Daoy (cell line): Measurements from ENCODE around the gene PGP. TPM values are rescaled to one million over a fixed set of nuclear protein-coding genes. Genes with fewer than 3 reads are reported as not detected.
"Not testable (repeated sequence)": the region's sequence is repeated elsewhere in the genome, so short reads cannot be mapped to it uniquely, and the experiment has no call there.

Source experiments
- DNase-seq: peaks from one replicate; pipeline ENCODE4 v3.0.0-alpha.2; 2015; ENCODE audit warnings: low read depth
- total RNA-seq: library from RNA; depleted of rRNA; stranded (reverse); fragments of >200 nt; shearing (Covaris generic); gene quantifications from 2 replicates; pipeline ENCODE4 v1.2.3, GENCODE V29; 2014; rRNA removed

PGP gene, protein sequence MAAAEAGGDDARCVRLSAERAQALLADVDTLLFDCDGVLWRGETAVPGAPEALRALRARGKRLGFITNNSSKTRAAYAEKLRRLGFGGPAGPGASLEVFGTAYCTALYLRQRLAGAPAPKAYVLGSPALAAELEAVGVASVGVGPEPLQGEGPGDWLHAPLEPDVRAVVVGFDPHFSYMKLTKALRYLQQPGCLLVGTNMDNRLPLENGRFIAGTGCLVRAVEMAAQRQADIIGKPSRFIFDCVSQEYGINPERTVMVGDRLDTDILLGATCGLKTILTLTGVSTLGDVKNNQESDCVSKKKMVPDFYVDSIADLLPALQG
- 16.9 and 21.8 TPM in 2 replicates for total RNA-seq

DNA sequence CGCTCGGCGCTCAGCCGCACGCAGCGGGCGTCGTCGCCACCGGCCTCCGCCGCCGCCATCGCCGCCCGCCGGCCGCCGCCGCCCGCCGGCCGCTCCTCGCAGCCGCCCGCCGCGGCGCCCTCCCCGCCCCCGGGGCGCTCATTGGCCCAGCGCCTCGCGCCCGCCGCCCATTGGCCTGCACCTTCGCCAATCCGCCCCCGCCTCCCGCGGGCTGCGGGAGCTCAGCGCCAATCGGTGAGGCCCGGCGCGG lies at the start of gene PGP:
Gene PGP, minus strand, starts transcription at position 122 of the 250 bp plus-strand sequence. Its CDS starts 63 bp downstream, at position 59.
- no peak for DNase-seq

DNA sequence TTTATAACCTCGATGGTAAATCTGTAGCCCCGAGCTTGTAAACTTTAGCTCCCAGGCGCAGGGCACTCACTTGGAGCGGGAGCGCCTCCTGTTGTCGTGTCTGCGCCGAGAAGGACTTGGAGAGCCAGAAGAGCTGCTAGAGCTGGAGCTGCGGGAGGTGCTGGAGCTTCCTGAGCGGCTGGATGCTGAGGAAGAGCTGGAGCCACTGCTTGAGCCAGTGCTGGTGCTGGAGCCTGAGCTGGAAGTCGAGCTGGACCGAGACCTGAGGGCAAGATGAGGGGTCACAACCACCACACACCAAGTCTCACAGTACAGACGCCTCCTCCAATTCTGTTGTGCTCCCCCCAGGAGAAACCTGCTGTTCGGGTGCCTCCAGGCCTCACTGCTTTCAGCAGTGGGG lies 48.4 kb upstream of the PGP start:
- not testable (repeated sequence) for DNase-seq

DNA sequence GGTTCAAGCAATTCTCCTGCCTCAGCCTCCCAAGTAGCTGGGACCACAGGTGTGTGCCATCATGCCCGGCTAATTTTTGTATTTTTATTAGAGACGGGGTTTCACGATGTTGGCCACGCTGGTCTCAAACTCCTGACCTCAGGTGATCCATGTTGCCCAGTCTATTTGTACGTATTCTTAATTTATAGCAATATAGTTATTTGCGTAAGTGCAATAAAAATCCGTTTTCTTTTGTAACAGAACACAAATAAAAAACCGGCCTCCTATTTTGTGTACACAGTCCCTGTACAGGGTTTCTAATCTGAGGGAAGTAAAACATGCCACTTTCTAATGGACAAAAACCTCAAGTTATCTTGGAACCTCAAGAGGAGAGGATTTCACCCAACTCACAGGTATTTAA lies 45.6 kb upstream of the PGP start:
- no peak for DNase-seq

DNA sequence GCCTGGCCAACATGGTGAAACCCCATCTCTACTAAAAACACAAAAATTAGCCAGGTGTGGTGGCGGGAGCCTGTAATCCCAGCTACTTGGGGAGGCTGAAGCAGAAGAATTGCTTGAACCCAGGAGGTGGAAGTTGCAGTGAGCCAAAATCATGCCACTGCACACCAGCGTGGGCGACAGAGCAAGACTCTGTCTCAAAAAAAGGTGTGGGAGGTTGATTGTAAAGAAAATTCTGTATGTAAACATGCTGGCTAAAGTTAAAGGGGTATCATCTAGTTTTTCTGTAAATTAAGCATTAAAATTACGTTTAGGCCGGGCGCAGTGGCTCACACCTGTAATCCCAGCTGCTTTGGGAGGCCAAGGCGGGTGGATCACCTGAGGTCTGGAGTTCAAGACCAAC lies 43.9 kb upstream of the PGP start:
- DNase-seq: not testable (repeated sequence)

DNA sequence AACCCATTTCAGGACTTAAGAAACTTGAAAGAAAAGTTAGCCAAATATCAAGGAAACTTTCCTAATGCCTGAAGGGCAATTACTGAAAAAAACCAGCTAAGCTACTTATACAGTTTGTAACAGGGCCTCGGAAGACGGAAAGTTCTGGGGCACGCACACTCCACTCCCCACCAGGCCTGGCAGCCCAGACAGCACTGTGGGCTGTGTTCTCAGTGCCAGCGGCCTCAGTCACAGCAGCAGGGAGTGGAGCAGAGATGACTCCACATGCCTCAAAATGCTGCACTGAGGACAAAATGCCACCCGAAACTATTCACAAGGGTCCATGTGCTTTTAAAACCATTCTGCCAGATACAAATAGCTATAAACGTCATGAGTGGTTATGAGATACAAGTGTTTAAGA lies 43.1 kb upstream of the PGP start:
- no peak for DNase-seq

DNA sequence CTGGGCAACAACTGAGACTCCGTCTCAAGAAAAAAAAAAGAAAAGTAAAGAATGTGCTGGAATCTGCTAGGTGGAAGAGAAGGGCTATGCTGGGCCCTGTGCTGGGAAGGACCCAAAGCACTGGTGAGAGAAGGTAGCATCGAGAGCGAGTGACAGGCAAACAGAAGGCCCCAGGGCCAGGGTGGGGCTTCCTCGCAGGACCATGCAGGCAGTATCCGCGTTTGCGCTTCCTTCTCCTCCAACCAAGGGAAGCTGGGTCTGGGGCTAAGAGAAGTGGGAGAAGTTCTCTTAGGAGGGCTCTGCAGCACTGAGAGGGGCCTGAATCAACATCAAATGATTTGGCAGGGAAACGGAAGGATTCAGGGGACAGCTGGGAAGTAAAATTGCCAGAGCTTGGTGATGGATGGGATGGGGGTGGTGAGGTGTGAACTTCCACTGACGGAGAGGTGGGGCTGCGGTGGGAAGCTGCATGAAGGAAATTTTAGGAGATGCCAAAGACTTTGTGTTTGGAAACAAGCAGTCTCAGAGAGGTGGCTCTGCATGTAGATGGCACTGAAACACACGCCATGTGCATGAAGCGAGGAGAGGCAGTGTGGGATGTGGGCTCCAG lies 42.0 kb upstream of the PGP start:
- DNase-seq: no peak

DNA sequence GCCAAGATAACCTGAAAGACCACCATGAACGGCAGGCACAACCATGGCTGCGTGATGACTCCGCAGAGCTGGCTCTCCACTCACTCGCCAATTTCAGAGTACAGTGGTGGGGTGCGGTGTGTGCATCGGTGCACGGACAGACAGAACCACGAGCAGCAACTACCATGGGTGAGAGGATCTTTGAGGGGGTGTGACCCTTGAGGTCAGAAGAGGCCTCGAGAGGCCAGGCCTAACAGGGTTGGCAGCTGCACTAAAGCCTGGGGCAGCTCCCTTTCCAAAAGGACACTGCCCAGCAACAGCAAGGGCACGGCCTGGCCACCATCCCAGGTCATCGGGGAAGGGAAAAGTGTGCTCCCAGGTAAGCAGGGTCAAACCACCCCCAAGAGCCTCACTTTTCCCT lies 38.7 kb upstream of the PGP start:
- no peak for DNase-seq

DNA sequence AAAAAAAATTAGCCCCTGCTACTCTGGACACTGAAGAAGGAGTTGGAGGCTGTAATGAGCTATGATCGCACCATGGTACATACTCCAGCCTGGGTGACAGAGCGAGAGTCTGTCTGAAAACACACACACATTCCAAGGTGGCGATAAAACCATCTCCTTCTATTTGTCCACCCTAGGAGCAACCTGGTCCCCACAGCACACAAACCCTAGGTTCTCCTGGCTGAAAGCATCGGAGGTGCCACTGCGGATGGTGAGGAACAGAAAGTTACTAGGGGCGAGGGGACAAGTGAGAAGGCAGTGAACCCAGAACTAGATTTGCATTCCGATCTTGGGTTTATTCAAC lies 38.1 kb upstream of the PGP start:
- DNase-seq: no peak

DNA sequence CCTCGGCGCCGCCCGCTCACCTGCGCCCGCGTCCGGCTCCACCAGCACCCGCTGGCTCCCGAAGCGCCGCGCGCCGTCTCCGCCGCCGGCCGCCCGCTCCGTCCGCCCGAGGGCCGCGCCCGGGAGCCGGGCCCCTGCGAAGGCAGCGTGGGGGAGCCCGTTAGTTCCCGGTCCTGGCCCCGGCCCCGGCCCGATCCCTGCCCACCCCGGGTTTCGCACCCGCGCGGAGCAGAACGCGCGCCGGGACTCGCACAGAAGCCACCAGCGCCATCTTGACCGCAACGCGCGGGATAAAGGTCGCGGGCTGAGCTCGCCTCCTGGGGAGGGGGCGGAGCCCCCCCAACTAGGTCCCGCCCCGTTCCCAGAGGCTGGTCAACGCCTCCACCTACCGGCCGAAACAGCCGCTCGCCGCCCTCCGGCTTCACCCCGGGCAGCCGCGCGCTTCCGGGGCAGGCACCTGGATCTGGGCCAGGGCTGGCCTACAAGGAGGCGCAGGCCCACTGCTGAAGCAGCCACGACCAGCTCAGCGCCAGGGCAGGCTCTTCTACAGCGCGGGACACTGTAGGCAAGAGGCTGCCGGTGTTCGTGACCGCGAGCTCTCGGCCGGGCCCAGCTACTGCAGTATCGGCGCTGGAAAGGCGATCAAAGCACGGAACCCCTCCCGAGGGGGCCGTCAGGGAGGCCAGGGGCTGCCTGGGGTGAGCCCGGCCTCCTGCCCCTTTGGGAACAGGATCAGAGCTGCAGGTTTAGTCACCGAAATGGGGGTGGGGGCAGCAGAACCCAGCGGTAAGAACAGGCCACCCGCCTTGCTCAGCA lies 36.9 kb upstream of the PGP start, which contains the start of gene ECI1:
Gene ECI1, minus strand, starts transcription at position 292 of the 816 bp plus-strand sequence. Its CDS starts 21 bp downstream, at position 271.
- peak; percentile 96 for DNase-seq

DNA sequence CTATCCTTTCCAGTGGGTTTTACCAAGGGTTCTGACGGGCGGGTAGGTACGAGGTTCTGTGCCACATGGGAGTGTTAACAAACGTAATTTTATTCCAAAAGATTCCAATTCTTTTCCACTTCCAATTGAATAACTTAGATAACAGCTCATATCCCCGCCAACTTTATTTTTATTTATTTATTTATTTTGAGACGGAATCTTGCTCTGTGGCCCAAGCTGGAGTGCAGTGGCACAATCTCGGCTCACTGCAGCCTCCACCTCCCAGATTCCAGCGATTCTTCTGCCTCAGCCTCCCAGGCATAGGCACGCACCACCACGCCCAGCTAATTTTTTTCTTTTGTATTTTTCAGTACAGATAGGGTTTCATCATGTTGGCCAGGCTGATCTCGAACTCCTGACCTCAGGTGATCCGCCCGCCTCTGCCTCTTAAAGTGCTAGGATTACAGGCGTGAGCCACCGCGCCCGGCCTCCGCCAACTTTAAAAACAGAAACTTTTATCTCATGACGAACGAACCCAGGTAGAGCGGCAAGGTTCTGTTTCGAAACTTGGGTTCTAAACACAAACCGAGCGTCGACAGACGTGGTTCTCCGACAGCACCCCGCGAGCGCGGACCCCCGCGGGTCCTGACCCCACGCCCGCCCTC lies 36.1 kb upstream of the PGP start:
- no peak for DNase-seq

DNA sequence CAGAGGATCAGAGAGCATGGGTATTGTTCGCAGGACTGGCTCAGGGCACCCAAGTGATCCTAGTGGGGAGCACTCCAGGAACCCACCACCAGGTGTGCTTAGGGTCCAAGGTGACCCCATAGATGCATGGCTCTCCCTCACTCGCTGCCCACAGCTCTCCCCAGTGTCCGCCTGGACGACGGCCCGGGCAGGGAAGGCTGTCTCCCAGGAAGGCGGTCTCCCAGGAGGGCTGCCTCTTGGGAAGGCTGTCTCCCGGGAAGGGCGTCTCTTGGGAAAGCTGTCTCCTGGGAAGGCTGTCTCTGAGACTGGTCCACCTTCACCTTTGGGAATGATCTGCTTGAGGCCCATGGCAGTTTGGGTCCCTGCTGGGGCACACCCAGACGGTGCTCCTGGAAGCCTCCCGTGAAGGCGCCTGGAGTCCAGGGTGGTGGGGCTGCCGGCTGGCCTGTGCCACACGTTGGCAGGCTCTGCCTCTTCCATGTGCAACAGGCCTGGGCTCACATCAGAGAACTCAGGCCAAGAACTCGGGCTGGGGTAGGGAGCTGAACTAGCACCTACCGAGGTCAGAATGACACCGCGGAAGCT lies 31.8 kb upstream of the PGP start:
- DNase-seq: no peak

DNA sequence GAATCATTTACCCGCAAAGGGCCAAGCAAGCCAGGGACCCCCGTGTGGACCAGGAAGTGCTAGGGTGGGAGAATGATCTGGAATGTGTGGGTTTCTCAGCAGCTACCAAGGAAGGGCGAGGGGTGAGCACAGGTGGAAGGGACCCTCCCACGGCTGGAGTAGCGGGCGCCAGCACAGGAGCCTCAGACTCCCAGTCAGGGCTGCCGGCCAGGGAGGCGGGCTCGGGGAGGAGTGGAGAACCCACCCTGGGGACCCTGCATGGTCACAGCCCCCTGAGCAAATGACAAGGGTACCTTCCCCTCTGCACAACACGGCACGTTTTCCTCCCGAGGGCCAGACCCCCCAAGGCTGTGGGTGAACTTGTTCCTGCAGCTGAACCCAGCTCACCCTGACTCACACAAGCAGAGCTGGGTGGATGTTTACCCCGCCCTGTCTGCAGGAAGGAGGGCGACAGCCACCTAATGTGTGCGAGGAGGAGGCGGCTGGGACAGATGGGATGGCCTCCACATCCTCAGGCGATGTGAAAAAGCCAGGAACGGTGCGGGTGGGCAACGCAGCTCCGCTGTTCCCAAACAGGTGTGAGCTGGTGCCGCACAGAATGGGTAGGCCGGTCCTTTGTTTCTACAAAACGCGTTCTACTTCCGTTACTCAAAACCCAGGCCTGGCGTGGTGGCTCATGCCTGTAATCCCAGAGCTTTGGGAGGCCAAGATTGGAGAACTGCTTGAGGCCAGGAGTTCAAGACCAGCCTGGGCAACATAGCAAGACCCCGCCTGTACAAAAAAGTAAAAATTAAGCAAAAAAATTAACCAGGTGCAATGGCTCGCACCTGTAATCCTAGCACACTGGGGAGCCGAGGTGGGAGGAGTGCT lies 30.5 kb upstream of the PGP start:
- peak; percentile 31 for DNase-seq

DNA sequence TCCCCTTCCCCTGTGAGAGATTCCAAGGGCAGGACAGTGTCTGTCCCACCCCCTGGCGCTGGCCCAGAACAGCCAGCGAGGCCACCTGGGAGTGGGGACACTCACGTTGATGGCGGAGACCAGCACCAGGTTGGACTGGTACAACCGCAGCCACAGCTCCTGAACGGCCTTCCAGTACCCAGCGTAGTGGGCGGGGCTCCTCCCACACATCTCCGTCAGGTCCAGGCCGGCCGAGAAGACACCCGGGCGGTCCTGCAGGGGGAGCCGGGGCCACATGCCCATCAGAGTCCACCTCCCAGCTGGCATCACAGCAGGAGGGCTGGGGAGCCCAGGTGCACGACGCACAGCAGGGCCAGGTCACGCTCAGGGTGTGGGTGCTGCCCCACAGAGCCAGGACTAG lies 29.7 kb upstream of the PGP start:
- DNase-seq: no peak

DNA sequence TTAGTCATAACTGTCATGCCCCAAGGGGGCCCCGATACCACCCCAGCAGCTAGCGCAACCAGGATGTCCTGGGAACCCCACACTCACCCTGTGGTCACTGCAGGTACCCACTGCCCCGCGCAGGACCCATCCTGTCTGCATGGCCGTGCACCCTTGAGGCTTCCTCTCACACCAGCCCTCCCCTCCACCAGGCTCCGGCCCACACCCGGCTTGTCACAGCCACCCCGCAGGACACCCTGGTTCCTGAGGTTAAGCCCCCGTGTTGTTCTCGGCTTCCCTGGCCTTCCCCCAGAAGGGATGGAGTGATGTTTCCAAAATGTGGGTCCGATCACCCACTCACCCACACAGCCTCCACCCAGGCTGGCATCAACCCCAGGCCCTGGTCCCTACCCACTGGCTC lies 29.1 kb upstream of the PGP start:
- no peak for DNase-seq

DNA sequence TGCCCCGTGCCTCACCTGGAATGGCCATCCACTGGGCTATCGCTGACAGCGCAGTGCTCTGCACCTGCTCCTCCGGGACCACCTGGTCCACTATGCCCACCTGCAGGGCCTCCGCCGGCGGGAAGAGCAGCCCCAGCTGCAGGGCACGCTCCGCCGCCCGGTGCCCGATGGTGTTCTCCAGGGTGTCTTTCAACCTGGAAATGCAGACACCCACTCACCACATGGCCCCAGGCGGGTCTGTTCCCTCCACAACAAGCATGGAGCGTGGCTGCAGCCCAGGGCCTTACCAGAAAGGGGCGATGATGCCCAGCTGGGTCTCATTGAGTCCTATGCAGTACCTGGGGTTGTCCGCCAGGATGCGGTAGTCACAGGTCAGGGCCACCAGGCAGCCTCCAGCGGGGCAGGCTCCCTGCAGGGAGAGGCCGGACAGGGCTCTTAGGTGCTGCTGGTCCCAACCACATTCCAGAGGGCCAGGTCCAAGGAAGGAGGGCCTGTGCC lies 28.4 kb upstream of the PGP start:
- DNase-seq: peak; percentile 32

DNA sequence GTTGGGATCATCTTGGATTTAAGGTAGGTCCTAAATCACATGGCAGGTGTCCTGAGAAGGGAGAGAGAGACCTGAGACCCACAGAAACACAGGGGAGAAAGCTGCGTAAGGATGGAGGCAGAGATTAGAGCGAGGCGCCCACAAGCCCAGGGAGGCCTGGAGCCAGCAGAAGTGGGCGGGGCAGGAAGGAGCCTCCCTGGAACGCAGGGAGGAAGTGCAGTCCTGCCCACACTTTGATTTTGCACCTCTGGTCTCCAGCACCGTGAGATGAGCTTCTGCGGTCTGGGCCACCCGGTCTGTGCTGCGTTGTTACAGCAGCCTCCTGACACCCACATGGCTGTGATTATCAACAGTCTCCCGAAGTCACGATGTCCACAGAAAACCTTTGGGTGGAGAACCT lies 28.0 kb upstream of the PGP start:
- DNase-seq: no peak

DNA sequence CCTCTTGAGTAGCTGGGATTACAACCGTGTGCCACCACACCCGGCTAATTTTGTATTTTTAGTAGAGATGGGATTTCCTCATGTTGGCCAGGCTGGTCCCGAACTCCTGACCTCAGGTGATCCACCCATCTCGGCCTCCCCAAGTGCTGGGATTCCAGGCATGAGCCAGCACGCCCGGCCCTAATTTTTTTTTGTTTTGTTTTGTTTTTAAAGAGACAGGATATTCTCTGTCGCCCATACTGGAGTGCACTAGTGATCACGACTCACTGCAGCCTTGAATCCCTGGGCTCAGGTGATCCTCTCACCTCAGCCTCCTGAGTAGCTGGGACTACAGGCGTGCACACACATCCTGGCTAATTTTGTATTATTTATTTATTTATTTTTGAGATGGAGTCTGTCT lies 25.7 kb upstream of the PGP start:
- DNase-seq: not testable (repeated sequence)

DNA sequence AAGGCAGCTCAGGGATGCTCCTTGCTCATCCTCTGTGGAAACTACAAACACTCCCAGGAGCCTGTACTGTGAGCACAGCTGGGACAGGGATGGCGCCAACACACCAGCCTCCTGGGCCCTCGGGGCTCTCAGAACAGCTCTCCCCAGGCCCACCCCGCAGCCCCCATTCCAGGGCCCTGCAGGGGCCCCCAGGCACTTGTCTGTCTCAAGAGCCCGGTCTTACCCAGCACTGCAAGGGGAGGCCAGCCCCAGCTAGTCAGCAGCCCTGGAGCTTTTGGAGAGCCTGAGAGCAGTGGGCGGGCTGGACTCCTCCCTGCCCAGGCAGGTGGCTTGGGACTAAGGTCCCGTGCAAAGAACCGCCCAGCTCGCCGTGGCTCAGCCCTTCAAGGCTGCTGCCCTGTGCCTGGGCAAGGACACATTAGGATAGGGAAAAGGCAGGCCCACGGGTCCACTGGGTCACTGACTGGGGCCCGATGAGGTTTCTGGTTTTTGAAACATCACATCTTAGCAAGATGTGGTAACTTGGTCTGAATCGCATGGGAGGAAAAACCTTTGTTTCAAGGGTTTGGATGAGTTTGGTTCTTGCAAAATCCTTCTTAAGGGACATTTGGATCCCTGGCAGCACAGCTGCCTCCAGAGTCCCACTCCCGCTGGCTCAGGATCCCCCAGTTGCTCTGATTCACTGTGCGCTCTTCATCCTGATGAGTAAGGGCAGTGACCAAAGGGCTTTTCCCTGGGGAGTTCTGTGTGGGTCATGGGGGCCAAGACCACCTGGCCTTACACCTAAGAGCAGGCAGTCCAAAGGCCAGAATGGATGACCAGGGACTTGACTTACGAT lies 24.4 kb upstream of the PGP start:
- no peak for DNase-seq

DNA sequence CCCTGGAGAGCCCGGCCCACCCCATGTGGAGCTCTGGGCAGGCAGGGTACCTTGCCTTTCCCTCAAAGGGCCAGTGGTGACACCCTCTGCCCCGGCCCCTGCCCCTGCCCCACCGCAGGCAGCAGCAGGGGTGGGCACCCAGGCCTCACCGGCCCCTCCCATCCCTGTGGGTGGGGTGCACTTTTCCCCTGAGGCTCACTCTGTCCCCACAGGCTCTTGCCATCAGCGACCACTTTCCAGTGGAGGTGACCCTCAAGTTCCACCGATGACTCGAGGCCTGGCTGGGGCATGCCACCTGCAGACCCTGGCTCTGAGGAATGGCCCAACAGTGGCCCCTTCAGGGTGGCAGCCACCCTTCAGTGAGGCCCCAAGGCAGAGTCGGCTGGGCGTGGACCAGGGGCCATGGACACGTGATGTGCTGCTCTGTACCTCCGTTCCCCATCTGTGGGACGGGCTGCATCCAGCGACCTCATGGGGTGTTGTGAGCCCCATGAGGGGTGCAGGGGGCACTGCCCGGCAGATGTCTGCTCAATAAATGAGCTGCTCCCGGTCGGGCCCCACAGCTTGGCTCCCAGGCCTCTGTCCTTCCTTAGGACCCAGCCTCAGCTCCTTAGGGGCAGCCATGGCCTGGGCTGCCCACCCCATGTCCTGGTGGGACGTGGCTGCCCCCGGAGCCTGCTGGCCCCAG lies 23.7 kb upstream of the PGP start:
- no peak for DNase-seq
